Loucy (cell line): ENCODE data around the gene FOXN4.

Experiments
- H2AFZ ChIP-seq: fragments of 200-600 bp; sonication (generic); 2 replicates; pipeline ENCODE4 v1.6.0; 2016; ENCODE audit warnings: antibody characterized with exemption, mild to moderate bottlenecking, low read length, moderate library complexity
- H3F3A ChIP-seq: fragments of 200-600 bp; 2 replicates; pipeline ENCODE4 v1.6.0; 2016; ENCODE audit warnings: antibody characterized with exemption, low read depth, mild to moderate bottlenecking
- H3K27me3 ChIP-seq: fragments of 200-600 bp; sonication (generic); 2 replicates; pipeline ENCODE4 v1.6.1; 2014; ENCODE audit warnings: low read length, mild to moderate bottlenecking; ENCODE audit not compliant: insufficient read depth, poor library complexity, severe bottlenecking
- H3K36me3 ChIP-seq: fragments of 200-600 bp; sonication (generic); 2 replicates; pipeline ENCODE4 v1.6.1; 2016; ENCODE audit warnings: low read length; ENCODE audit not compliant: insufficient read depth
- H3K4me1 ChIP-seq: fragments of 200-600 bp; sonication (generic); 2 replicates; pipeline ENCODE4 v1.5.1; 2014; ENCODE audit warnings: low read length, mild to moderate bottlenecking; ENCODE audit not compliant: insufficient read depth, poor library complexity, severe bottlenecking
- H3K4me2 ChIP-seq: fragments of 200-600 bp; sonication (generic); 2 replicates; pipeline ENCODE4 v1.6.0; 2014; ENCODE audit warnings: antibody characterized with exemption, low read length, low read depth, mild to moderate bottlenecking; ENCODE audit not compliant: poor library complexity, severe bottlenecking
- H3K4me3 ChIP-seq: fragments of 200-600 bp; sonication (generic); 2 replicates; pipeline ENCODE4 v1.5.1; 2014; ENCODE audit warnings: low read length, mild to moderate bottlenecking, mixed read lengths; ENCODE audit not compliant: poor library complexity, severe bottlenecking
- H3K79me2 ChIP-seq: fragments of 200-600 bp; sonication (generic); 2 replicates; pipeline ENCODE4 v1.6.1; 2014; ENCODE audit warnings: low read length; ENCODE audit not compliant: insufficient read depth
- H3K9ac ChIP-seq: fragments of 200-600 bp; sonication (generic); 2 replicates; pipeline ENCODE4 v1.6.0; 2014; ENCODE audit warnings: mild to moderate bottlenecking, low read depth, low read length, moderate library complexity; ENCODE audit not compliant: poor library complexity, severe bottlenecking
- H3K9me2 ChIP-seq: fragments of 200-600 bp; sonication (generic); replicated peaks from 2 replicates; pipeline ENCODE4 v1.6.1; 2016; ENCODE audit warnings: low read depth, low read length, mixed read lengths
- H3K9me3 ChIP-seq: fragments of 200-600 bp; sonication (generic); 2 replicates; pipeline ENCODE4 v1.6.1; 2014; ENCODE audit warnings: mild to moderate bottlenecking, antibody characterized with exemption, low read length, low read depth; ENCODE audit not compliant: insufficient read depth
- H4K20me1 ChIP-seq: fragments of 200-600 bp; sonication (generic); 2 replicates; pipeline ENCODE4 v1.6.0; 2014; ENCODE audit warnings: antibody characterized with exemption, low read length, mild to moderate bottlenecking; ENCODE audit not compliant: insufficient read depth, poor library complexity, severe bottlenecking
- CTCF ChIP-seq: fragments of 200-600 bp; sonication (generic); conservative IDR thresholded peaks from 2 replicates; pipeline ENCODE4 v1.5.1; 2014; ENCODE audit warnings: mild to moderate bottlenecking, antibody characterized with exemption, low read length
- EZH2phosphoT487 ChIP-seq: fragments of 200-600 bp; IDR thresholded peaks from 2 replicates; pipeline ENCODE4 v1.6.1; 2018; ENCODE audit warnings: antibody characterized with exemption, mild to moderate bottlenecking, moderate library complexity, borderline replicate concordance

The FOXN4 gene

GRCh38 chr12:109286652-109287051 lies 22.4 kb downstream of the FOXN4 start:
- Histone ChIP-seq H3K27me3 (no peaks in the 10 kb centered on the region), H4K20me1 (no peaks in the 10 kb centered on the region), H3K9ac (no peak overlapping the region), H3F3A (no peaks in the 10 kb centered on the region), H3K9me2 (no peaks in the 10 kb centered on the region), H2AFZ (no peak overlapping the region), H3K4me2 (no peak overlapping the region), H3K4me3 (no peak overlapping the region), H3K4me1 (no peaks in the 10 kb centered on the region), H3K36me3 (no peaks in the 10 kb centered on the region), H3K79me2 (no peaks in the 10 kb centered on the region), H3K9me3 (no peaks in the 10 kb centered on the region)
- TF ChIP-seq EZH2phosphoT487 (no peak), CTCF (no peak)

- Histone ChIP-seq H3F3A (no peaks in the 10 kb centered on the region), H3K4me3 (no peak overlapping the region), H3K36me3 (no peaks in the 10 kb centered on the region), H3K4me1 (no peaks in the 10 kb centered on the region), H3K9me2 (no peaks in the 10 kb centered on the region), H3K9me3 (no peaks in the 10 kb centered on the region), H3K27me3 (no peaks in the 10 kb centered on the region), H3K79me2 (no peaks in the 10 kb centered on the region), H2AFZ (no peak overlapping the region), H3K4me2 (no peak overlapping the region), H4K20me1 (no peaks in the 10 kb centered on the region), H3K9ac (no peak overlapping the region)
- TF ChIP-seq CTCF: no peak
- TF ChIP-seq EZH2phosphoT487: no peak
These were observed 22.8 kb downstream of the FOXN4 start for GRCh38 chr12:109286252-109286651.

DNA sequence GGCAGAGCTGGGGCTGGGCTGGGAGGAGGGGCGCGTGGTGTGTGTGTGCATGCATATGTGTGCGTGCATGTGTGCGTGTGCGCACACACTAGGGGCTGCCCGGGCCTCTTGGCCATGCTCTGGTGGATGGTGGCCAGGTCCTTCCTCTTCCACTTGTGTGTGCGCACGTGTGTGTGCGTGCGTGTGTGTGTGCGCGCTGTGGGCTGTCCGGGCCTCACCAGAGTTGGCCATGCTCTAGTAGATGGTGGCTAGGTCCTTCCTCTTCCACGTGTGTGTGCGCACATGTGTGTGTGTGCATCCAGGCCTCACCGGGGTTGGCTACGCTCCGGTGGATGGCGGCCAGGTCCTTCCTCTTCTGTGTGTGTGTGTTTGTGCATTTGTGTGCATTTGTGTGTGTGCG lies 24.7 kb downstream of the FOXN4 start:
- Histone ChIP-seq H3K36me3 (no peaks in the 10 kb centered on the region), H3K4me2 (no peak overlapping the region), H3K9me3 (no peaks in the 10 kb centered on the region), H3K27me3 (no peaks in the 10 kb centered on the region), H3K9me2 (no peaks in the 10 kb centered on the region), H3F3A (no peaks in the 10 kb centered on the region), H4K20me1 (no peaks in the 10 kb centered on the region), H2AFZ (no peak overlapping the region), H3K4me3 (no peak overlapping the region), H3K4me1 (no peaks in the 10 kb centered on the region), H3K79me2 (no peaks in the 10 kb centered on the region), H3K9ac (no peak overlapping the region)
- no peak for TF ChIP-seq EZH2phosphoT487

DNA sequence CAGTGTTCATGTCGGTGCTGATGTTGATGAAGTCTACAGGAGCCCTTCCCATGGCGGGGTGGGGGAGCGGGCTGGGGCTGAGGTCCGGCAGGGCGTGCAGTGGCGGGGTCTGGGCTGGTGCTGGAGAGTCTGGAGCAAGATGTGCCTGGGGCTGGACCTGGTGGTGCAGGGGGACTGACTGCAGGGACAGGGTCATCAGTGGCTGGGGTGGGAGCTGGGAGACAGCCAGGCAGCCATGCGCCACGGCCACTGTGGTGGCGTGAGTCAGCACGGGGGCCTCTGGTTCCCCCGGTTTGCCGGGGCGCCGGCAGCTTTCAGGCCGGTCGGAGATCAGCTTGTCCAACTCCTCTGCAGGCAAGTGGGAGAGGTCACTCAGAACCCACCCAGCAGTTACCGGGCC lies 27.6 kb downstream of the FOXN4 start:
- TF ChIP-seq EZH2phosphoT487 (no peak), CTCF (no peak)
- Histone ChIP-seq H3K9me3 (no peaks in the 10 kb centered on the region), H2AFZ (no peak overlapping the region), H3K9ac (no peak overlapping the region), H4K20me1 (no peaks in the 10 kb centered on the region), H3K4me1 (peaks cover 12% of the 10 kb centered on the region), H3F3A (no peaks in the 10 kb centered on the region), H3K27me3 (no peaks in the 10 kb centered on the region), H3K4me2 (no peak overlapping the region), H3K4me3 (no peak overlapping the region), H3K79me2 (no peaks in the 10 kb centered on the region), H3K36me3 (no peaks in the 10 kb centered on the region), H3K9me2 (no peaks in the 10 kb centered on the region)
